HepG2 (cell line): Measurements from ENCODE around the gene HYAL2. TPM values are rescaled to one million over a fixed set of nuclear protein-coding genes. Genes with fewer than 3 reads are reported as not detected.

Source experiments
- ATAC-seq: fragments of 200-7000 bp; cut with Tn5 transposase; 3 replicates; pipeline ENCODE4 v1.9.1; 2020; ENCODE audit warnings: mild to moderate bottlenecking, moderate library complexity
- BruUV-seq: library from RNA; stranded (reverse); fragments of 400-500 nt; replicated peaks from 2 replicates; lab custom pipeline; 2021; lab: Mats Ljungman, UMichigan
- CTCF ChIA-PET: fragments of 300-600 bp; formaldehyde crosslinking; extraction: SDS; loops from one replicate; lab custom pipeline; 2021; ENCODE audit warnings: low total read pairs, inconsistent platforms, low intra/inter-chr PET ratio; lab: Yijun Ruan, JAX
- POLR2A ChIA-PET: fragments of 350-600 bp; sonication (Branson Sonifier 250); formaldehyde crosslinking; loops from one replicate; lab custom pipeline; 2020; ENCODE audit warnings: antibody characterized with exemption, inconsistent platforms; lab: Yijun Ruan, JAX
- DNase-seq: peaks from one replicate; pipeline ENCODE4 v3.0.0-alpha.2; 2015; ENCODE audit warnings: low spot score
- FAIRE-seq: peaks from 3 replicates; lab custom pipeline; 2011; peaks lifted over from hg19 to GRCh38; lab: Jason Lieb, UNC
- H2AFZ ChIP-seq: one replicate; pipeline ENCODE4 v1.6.1; 2011; ENCODE audit warnings: low read length, inconsistent platforms
- H3K27ac ChIP-seq: fragments of 300-600 bp; 3 replicates; pipeline ENCODE4 v1.8.0; 2011; ENCODE audit warnings: mixed run types, mild to moderate bottlenecking, mixed read lengths, low read length, inconsistent platforms; ENCODE audit not compliant: insufficient read depth; ENCODE audit errors: extremely low read length
- H3K27me3 ChIP-seq, 2 experiments: fragments of 200-600 bp in 1 of 2; 2 replicates in 1 of 2; 3 replicates in 1 of 2; pipeline versions ENCODE4 v1.6.0 to v1.8.0; 2011; ENCODE audit warnings: low read length in 2 of 2, mild to moderate bottlenecking in 2 of 2, moderate library complexity in 2 of 2, inconsistent platforms in 1 of 2; ENCODE audit not compliant: insufficient read depth in 2 of 2, control insufficient read depth in 1 of 2
- H3K36me3 ChIP-seq, 2 experiments: fragments of 200-600 bp in 1 of 2; replicated peaks in 1 of 2; 2 replicates in 1 of 2; 3 replicates in 1 of 2; pipeline versions ENCODE4 v1.5.1 to v1.8.0; 2011; ENCODE audit warnings: low read length in 2 of 2, inconsistent platforms in 1 of 2; ENCODE audit not compliant: insufficient read depth in 2 of 2, control insufficient read depth in 1 of 2
- H3K4me1 ChIP-seq: 2 replicates; pipeline ENCODE4 v1.5.1; 2012; ENCODE audit warnings: low read length, inconsistent platforms; ENCODE audit not compliant: insufficient read depth
- H3K4me2 ChIP-seq: 2 replicates; pipeline ENCODE4 v1.6.0; 2011; ENCODE audit warnings: low read depth, low read length, inconsistent platforms
- H3K4me3 ChIP-seq, 3 experiments: fragments of 200-600 bp in 1 of 3; sonication (generic), shearing (Covaris generic) in 1 of 3; replicated peaks in 1 of 3; 2 replicates each; pipeline ENCODE4 v1.5.1; 2011 to 2016; ENCODE audit warnings: low read length in 3 of 3, inconsistent platforms in 2 of 3, low read depth in 2 of 3, mild to moderate bottlenecking in 2 of 3, control low read depth in 1 of 3, mixed read lengths in 1 of 3; ENCODE audit not compliant: insufficient read depth in 1 of 3
- H3K79me2 ChIP-seq: one replicate; pipeline ENCODE4 v1.6.1; 2011; ENCODE audit warnings: low read length, inconsistent platforms; ENCODE audit not compliant: insufficient read depth
- H3K9ac ChIP-seq: 2 replicates; pipeline ENCODE4 v1.6.0; 2011; ENCODE audit warnings: mild to moderate bottlenecking, low read depth, low read length, inconsistent platforms; ENCODE audit not compliant: insufficient read depth
- H3K9me3 ChIP-seq: 2 replicates; pipeline ENCODE4 v1.5.1; 2012; ENCODE audit warnings: mild to moderate bottlenecking, low read length
- H4K20me1 ChIP-seq: 2 replicates; pipeline ENCODE4 v1.6.0; 2011; ENCODE audit warnings: inconsistent platforms, mild to moderate bottlenecking, low read length, moderate library complexity; ENCODE audit not compliant: insufficient read depth
- ETV6 ChIP-seq: sonication (generic); formaldehyde crosslinking; conservative IDR thresholded peaks from 2 replicates; pipeline ENCODE4 v1.4.0; 2020; ENCODE audit warnings: missing genetic modification reagents
- FOSL1 ChIP-seq: sonication (generic); formaldehyde crosslinking; IDR thresholded peaks from 2 replicates; pipeline ENCODE4 v1.9.0; 2021; ENCODE audit warnings: missing genetic modification reagents, borderline replicate concordance
- HOMEZ ChIP-seq: IDR thresholded peaks from 2 replicates; pipeline ENCODE4 v1.6.1; 2016; ENCODE audit warnings: low read depth
- HOXD1 ChIP-seq: sonication (generic); formaldehyde crosslinking; IDR thresholded peaks from 2 replicates; pipeline ENCODE4 v1.5.0; 2020; ENCODE audit warnings: missing genetic modification reagents
- NFE2L2 ChIP-seq: fragments of 150-350 bp; IDR thresholded peaks from 2 replicates; pipeline ENCODE4 v1.6.1; 2014; ENCODE audit warnings: low read length
- SNAPC5 ChIP-seq: sonication (generic); formaldehyde crosslinking; IDR thresholded peaks from 2 replicates; pipeline ENCODE4 v1.8.1; 2023; ENCODE audit warnings: mild to moderate bottlenecking, missing genetic modification reagents, borderline replicate concordance
- YEATS2 ChIP-seq: sonication (generic); formaldehyde crosslinking; IDR thresholded peaks from 2 replicates; pipeline ENCODE4 v1.4.0; 2020; ENCODE audit warnings: missing genetic modification reagents, borderline replicate concordance
- ZFP62 ChIP-seq: sonication (generic); formaldehyde crosslinking; IDR thresholded peaks from 2 replicates; pipeline ENCODE4 v1.4.0; 2020; ENCODE audit warnings: missing genetic modification reagents
- ZNF558 ChIP-seq: sonication (generic); formaldehyde crosslinking; IDR thresholded peaks from 2 replicates; pipeline ENCODE4 v1.9.0; 2022; ENCODE audit warnings: mild to moderate bottlenecking, missing genetic modification reagents, borderline replicate concordance
- ZNF567 ChIP-seq: sonication (generic); formaldehyde crosslinking; IDR thresholded peaks from 2 replicates; pipeline ENCODE4 v1.8.1; 2023; ENCODE audit warnings: mild to moderate bottlenecking, missing genetic modification reagents, borderline replicate concordance
- WGBS: methylation state at CpG from one replicate; pipeline ENCODE4 v1.1.6; 2017; ENCODE audit warnings: low lambda C conversion rate; 5-methylcytosine and 5-hydroxymethylcytosine counted together
- in situ Hi-C: cut with HindIII; loops from 2 replicates; pipeline ENCODE4 v1.10.0; 2017; ENCODE audit warnings: low pct_unique_long_range_greater_than_20kb; ENCODE audit not compliant: extremely low pct_ligation_motif_present
- intact Hi-C: fragments of 100-400 bp; cut with micrococcal nuclease; formaldehyde crosslinking; loops from one replicate; pipeline ENCODE4 v1.10.0; 2022; ENCODE audit not compliant: unreplicated experiment
- polyA plus RNA-seq, 8 experiments: library from polyadenylated mRNA; depleted of rRNA in 3 of 8; stranded (reverse) in 7 of 8; unstranded in 1 of 8; fragments of >200 nt; fragmentation: Illumina TruSeq in 4 of 8; extraction: Trizol in 4 of 8; gene quantifications; 2 replicates each; pipeline versions ENCODE4 v1.2.1 to v1.2.3, GENCODE V29; 2011 to 2016; ENCODE audit warnings: low read depth in 4 of 8, missing spikeins in 1 of 8, mixed read lengths in 1 of 8; ENCODE audit not compliant: insufficient read depth in 1 of 8
- total RNA-seq, 5 experiments: library from RNA; depleted of rRNA; stranded (reverse); fragments of >200 nt; fragmentation: Illumina TruSeq; extraction: Trizol; gene quantifications; 2 replicates each; pipeline ENCODE4 v1.2.3, GENCODE V29; 2016; ENCODE audit warnings: low read depth in 1 of 5

The HYAL2 gene
- total and polyA plus RNA-seq, 2 of the 13 experiments (the other 11 are each of a cell fraction or from before 2014, with no cell fraction given) = 76.2 to 102 TPM

- no TSS peak for BruUV-seq
- intact Hi-C loops = no loop called here
- in situ Hi-C loops = no loop called here
- Histone ChIP-seq H3K4me2 (no peak overlapping the region), H3K4me3 (no peak overlapping the region), H3K36me3 (peaks cover 22 to 40% of the 10 kb centered on the region in 2 experiments), H3K79me2 (peaks cover 15% of the 10 kb centered on the region), H3K27ac (no peak overlapping the region), H3K9ac (no peak overlapping the region), H2AFZ (no peak overlapping the region)
- POLR2A ChIA-PET = interaction anchor here (0.8 kb wide), 1 partner anchor 10 kb away, joined by 3 read pairs; the partner anchor contains the start of genes HYAL3 and NAA80
- FAIRE-seq = no peak
- CTCF ChIA-PET = no interaction called here
- TF ChIP-seq ETV6 (CRISPR knock-in tag) (no peak), ZNF558 (no peak), SNAPC5 (no peak), ZNF567 (CRISPR knock-in tag) (no peak), FOSL1 (CRISPR knock-in tag) (no peak), NFE2L2 (no peak), HOXD1 (CRISPR knock-in tag) (no peak), ZFP62 (CRISPR knock-in tag) (no peak), YEATS2 (no peak), HOMEZ (CRISPR knock-in tag) (no peak)
- TF ChIP-seq, all 625 proteins: peak for 0
- peaks cover 28% of the 10 kb centered on the region for H3K4me1 ChIP-seq
- ATAC-seq (no peak), DNase-seq (no peak)
- WGBS = 96% methylated on average over 6 of the region's 6 CpGs
- H3K9me3 ChIP-seq = no peaks in the 10 kb centered on the region
- no peaks in the 10 kb centered on the region for H4K20me1 ChIP-seq
- H3K27me3 ChIP-seq = no peaks in the 10 kb centered on the region
These were observed 33.4 kb downstream of the HYAL2 start for GRCh38 chr3:50289130-50289529.
